WI38 (cell line): Measurements from ENCODE around the gene CPA1.

Source experiments
- H3K4me3 ChIP-seq: 2 replicates; pipeline ENCODE4 v1.5.1; 2011; ENCODE audit warnings: low read depth, mild to moderate bottlenecking, control low read depth, low read length
- CTCF ChIP-seq: IDR thresholded peaks from 2 replicates; pipeline ENCODE4 v1.5.1; 2012; ENCODE audit warnings: low read depth, mild to moderate bottlenecking, control low read depth, low read length

CPA1 gene

GRCh38 chr7:130349911-130350782, 30.1 kb upstream of the CPA1 start:
- H3K4me3 ChIP-seq, result no peak overlapping the region
- no peak for TF ChIP-seq CTCF

GRCh38 chr7:130350945-130351790, 29.1 kb upstream of the CPA1 start:
- no peak overlapping the region for H3K4me3 ChIP-seq
- no peak for TF ChIP-seq CTCF

GRCh38 chr7:130351791-130352090, 28.6 kb upstream of the CPA1 start:
- no peak overlapping the region for H3K4me3 ChIP-seq
- TF ChIP-seq CTCF, result no peak

GRCh38 chr7:130352194-130353074, 27.9 kb upstream of the CPA1 start:
- no peak for TF ChIP-seq CTCF

GRCh38 chr7:130353196-130353595, 27.1 kb upstream of the CPA1 start:
- H3K4me3 ChIP-seq, result no peak overlapping the region
- TF ChIP-seq CTCF, result no peak

More at GRCh38 chr7:130352194-130353074, 27.9 kb upstream of the CPA1 start:
- H3K4me3 ChIP-seq, result no peak overlapping the region

GRCh38 chr7:130356121-130356875, 24.0 kb upstream of the CPA1 start:
- no peak for TF ChIP-seq CTCF
- H3K4me3 ChIP-seq, result no peak overlapping the region
